HG03378 (cell line): ENCODE measurements around the gene CCSER1.
"Not testable (repeated sequence)": the region's sequence is repeated elsewhere in the genome, so short reads cannot be mapped to it uniquely, and the experiment has no call there.

Experiments
- ATAC-seq: cut with Tn5 transposase; IDR thresholded peaks from one replicate; pipeline ENCODE4 v1.9.1; 2021; ENCODE audit warnings: mild to moderate bottlenecking, moderate library complexity; ENCODE audit not compliant: unreplicated experiment

Gene CCSER1

DNA sequence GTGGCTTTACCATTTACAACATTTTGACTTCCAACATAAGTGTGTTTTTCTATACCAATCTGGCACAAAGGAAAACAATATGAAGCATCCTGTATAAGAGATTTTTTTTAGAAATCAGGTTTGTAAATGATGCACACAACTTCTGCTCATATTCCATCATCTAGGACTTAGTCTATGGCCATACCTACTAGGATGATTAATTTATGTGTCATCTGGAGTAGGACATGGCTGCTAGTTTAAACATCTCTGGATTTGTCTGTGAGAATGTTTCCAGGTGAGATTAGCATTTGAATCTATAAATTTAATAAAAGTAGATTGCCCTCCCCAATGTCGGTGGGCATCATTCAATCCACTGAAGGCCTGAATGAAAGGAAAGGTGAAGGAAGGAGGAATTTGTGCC lies 1493.8 kb downstream of the CCSER1 start:
- no peak for ATAC-seq

DNA sequence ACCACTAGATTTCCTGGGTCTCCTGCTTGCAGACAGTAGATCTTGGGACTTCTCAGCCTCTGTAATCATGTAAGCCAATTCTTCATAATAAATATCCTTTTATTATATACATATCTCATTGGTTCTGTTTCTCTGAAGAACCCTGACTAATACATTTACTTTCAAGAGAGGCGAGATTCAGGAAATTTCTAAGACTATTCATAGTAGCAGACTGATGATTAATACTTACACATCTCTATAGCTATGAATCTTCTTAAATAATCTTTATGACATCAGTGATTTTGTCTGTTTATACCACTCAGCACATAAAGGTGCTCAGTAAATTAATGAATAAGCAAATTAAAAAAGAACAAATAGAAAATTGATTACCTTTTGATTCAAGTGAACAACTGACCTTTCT lies 1494.3 kb downstream of the CCSER1 start:
- no peak for ATAC-seq

- no peak for ATAC-seq
Measured at GRCh38 chr4:91622925-91623602, 1495.9 kb downstream of the CCSER1 start.

DNA sequence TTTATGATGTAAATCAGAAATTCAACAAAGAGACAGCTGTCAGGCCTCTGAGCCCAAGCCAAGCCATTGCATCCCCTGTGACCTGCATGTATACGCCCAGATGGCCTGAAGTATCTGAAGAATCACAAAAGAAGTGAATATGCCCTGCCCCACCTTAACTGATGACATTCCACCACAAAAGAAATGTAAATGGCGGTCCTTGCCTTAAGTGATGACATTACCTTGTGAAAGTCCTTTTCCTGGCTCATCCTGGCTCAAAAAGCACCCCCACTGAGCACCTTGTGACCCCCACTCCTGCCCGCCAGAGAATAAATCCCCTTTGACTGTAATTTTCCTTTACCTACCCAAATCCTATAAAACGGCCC lies 1496.4 kb downstream of the CCSER1 start:
- not testable (repeated sequence) for ATAC-seq

GRCh38 chr4:91630054-91630453 lies 1502.9 kb downstream of the CCSER1 start:
- no peak for ATAC-seq

- ATAC-seq: no peak
Measured at GRCh38 chr4:91630764-91631163, 1503.6 kb downstream of the CCSER1 start.

DNA sequence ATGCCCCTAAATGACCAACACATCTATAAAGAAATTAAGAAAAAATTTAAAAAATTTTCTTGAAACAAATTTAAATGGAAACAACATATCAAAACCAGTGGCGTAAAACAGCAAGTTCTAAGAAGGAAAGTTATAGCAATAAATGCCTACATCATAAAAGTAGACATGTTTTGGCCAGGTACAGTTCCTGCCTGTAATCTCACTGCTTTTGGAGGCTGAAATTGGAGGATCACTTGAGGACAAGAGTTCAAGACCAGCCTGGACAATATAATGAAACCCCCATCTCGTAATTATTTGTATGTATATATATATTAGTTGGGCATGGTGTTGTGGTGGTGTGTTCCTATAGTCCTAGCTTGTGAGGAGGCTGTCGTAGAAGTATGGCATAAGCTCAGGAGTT lies 1504.1 kb downstream of the CCSER1 start:
- no peak for ATAC-seq

- no peak for ATAC-seq
Measured at GRCh38 chr4:91636083-91636482, 1508.9 kb downstream of the CCSER1 start.
